B cell (primary cell): ENCODE results near the gene ABCB4. TPM values are rescaled to one million over a fixed set of nuclear protein-coding genes. Genes with fewer than 3 reads are reported as not detected.

Source experiments
- ATAC-seq: fragments of 200-7000 bp; cut with Tn5 transposase; one replicate; pipeline ENCODE4 v1.10.0; 2021; ENCODE audit warnings: low read depth, mild to moderate bottlenecking, moderate number of reproducible peaks, moderate library complexity
- CTCF ChIA-PET: fragments of 350-600 bp; sonication (Branson Sonifier 250); formaldehyde crosslinking; loops from one replicate; lab custom pipeline; 2021; ENCODE audit warnings: antibody characterized with exemption, inconsistent platforms; lab: Charles Lee
- POLR2A ChIA-PET: fragments of 350-600 bp; sonication (Branson Sonifier 250); formaldehyde crosslinking; loops from one replicate; lab custom pipeline; 2021; ENCODE audit warnings: antibody characterized with exemption; lab: Charles Lee
- DNase-seq: peaks from one replicate; pipeline ENCODE4 v3.0.0; 2013
- H2AFZ ChIP-seq: 2 replicates; pipeline ENCODE4 v1.6.1; 2012; ENCODE audit warnings: mild to moderate bottlenecking, low read depth, low read length; ENCODE audit not compliant: insufficient read depth, poor library complexity, severe bottlenecking
- H3K27ac ChIP-seq, 2 donors: 1 replicate in 1 of 2; 2 replicates in 1 of 2; pipeline ENCODE4 v1.5.1; 2012 to 2013; ENCODE audit warnings: low read length in 2 of 2, mild to moderate bottlenecking in 2 of 2, moderate library complexity in 1 of 2
- H3K27me3 ChIP-seq, 4 experiments: fragments of 200-600 bp in 1 of 4; sonication (generic) in 1 of 4; replicated peaks in 1 of 4; 1 replicate in 2 of 4; 2 replicates in 2 of 4; pipeline versions ENCODE4 v1.6.1 to v1.7.0; 2013 to 2016; ENCODE audit warnings: low read length in 3 of 4, mild to moderate bottlenecking in 2 of 4, mixed read lengths in 1 of 4, moderate library complexity in 1 of 4; ENCODE audit not compliant: insufficient read depth in 4 of 4, control insufficient read depth in 3 of 4; ENCODE audit errors: control extremely low read depth in 1 of 4
- H3K36me3 ChIP-seq, 2 experiments: replicated peaks in 1 of 2; 1 replicate in 1 of 2; 2 replicates in 1 of 2; pipeline versions ENCODE4 v1.6.1 to v1.7.1; 2013; ENCODE audit warnings: low read length in 1 of 2; ENCODE audit not compliant: insufficient read depth in 2 of 2, control insufficient read depth in 1 of 2; ENCODE audit errors: control extremely low read depth in 1 of 2, extremely low read depth in 1 of 2
- H3K4me1 ChIP-seq, 2 donors: fragments of 200-600 bp in 1 of 2; sonication (generic) in 1 of 2; 1 replicate in 1 of 2; 2 replicates in 1 of 2; pipeline versions ENCODE4 v1.5.1 to v1.6.1; 2013 to 2017; ENCODE audit warnings: low read length in 2 of 2; ENCODE audit not compliant: control insufficient read depth in 2 of 2, insufficient read depth in 2 of 2
- H3K4me2 ChIP-seq: replicated peaks from 2 replicates; pipeline ENCODE3; 2012; ENCODE audit warnings: mild to moderate bottlenecking, low read depth, low read length; ENCODE audit not compliant: poor library complexity, severe bottlenecking
- H3K4me3 ChIP-seq, 5 experiments: fragments of 200-600 bp in 1 of 5; sonication (generic) in 1 of 5; 1 replicate in 3 of 5; 2 replicates in 2 of 5; pipeline versions ENCODE4 v1.5.1 to v1.7.0; 2011 to 2016; ENCODE audit warnings: low read length in 4 of 5, mild to moderate bottlenecking in 4 of 5, low read depth in 2 of 5, control low read depth in 1 of 5, moderate library complexity in 1 of 5; ENCODE audit not compliant: insufficient read depth in 1 of 5; ENCODE audit errors: control extremely low read depth in 1 of 5, extremely low read depth in 1 of 5
- H3K79me2 ChIP-seq: fragments of 200-600 bp; sonication (generic); one replicate; pipeline ENCODE4 v1.6.0; 2016; ENCODE audit warnings: low read length; ENCODE audit not compliant: control insufficient read depth, insufficient read depth
- H3K9ac ChIP-seq: fragments of 200-600 bp; sonication (generic); 2 replicates; pipeline ENCODE4 v1.6.1; 2017; ENCODE audit warnings: mild to moderate bottlenecking, low read length, moderate library complexity
- H3K9me3 ChIP-seq, 3 donors: one replicate each; pipeline versions ENCODE4 v1.6.1 to v1.7.1; 2013; ENCODE audit warnings: low read length in 2 of 3; ENCODE audit not compliant: control insufficient read depth in 2 of 3, insufficient read depth in 1 of 3; ENCODE audit errors: control extremely low read depth in 1 of 3
- H4K20me1 ChIP-seq: 2 replicates; pipeline ENCODE4 v1.6.0; 2012; ENCODE audit warnings: mild to moderate bottlenecking, low read length; ENCODE audit not compliant: insufficient read depth, control insufficient read depth, poor library complexity, severe bottlenecking
- H3K27ac Mint-ChIP-seq: one replicate; pipeline ENCODE4 v1.8.0; 2021; ENCODE audit warnings: mixed read lengths
- H3K27me3 Mint-ChIP-seq: one replicate; pipeline ENCODE4 v1.8.0; 2021; ENCODE audit warnings: mixed read lengths
- H3K4me1 Mint-ChIP-seq: one replicate; pipeline ENCODE4 v1.8.0; 2021; ENCODE audit warnings: mixed read lengths
- H3K4me3 Mint-ChIP-seq: one replicate; pipeline ENCODE4 v1.8.0; 2021; ENCODE audit warnings: mixed read lengths
- H3K9me3 Mint-ChIP-seq: one replicate; pipeline ENCODE4 v1.8.0; 2022; ENCODE audit warnings: mixed read lengths; ENCODE audit not compliant: insufficient read depth
- CTCF ChIP-seq: fragments of 200-600 bp; IDR thresholded peaks from one replicate; pipeline ENCODE4 v1.8.0; 2022; ENCODE audit warnings: antibody characterized with exemption, mild to moderate bottlenecking
- EZH2 ChIP-seq: IDR thresholded peaks from 2 replicates; pipeline ENCODE4 v1.6.1; 2012; ENCODE audit warnings: borderline replicate concordance, low read depth, mild to moderate bottlenecking, moderate library complexity, low read length; ENCODE audit not compliant: insufficient read depth, poor library complexity, severe bottlenecking
- WGBS: methylation state at CpG from one replicate; pipeline ENCODE4 v1.1.5; 2013; ENCODE audit warnings: missing lambda C conversion rate; ENCODE audit not compliant: insufficient coverage; 5-methylcytosine and 5-hydroxymethylcytosine counted together
- intact Hi-C: fragments of 100-400 bp; cut with micrococcal nuclease; formaldehyde crosslinking; loops from one replicate; pipeline ENCODE4 v1.10.0; 2022
- polyA plus RNA-seq: library from polyadenylated mRNA; depleted of rRNA; stranded (reverse); fragments of >200 nt; gene quantifications from 2 replicates; pipeline ENCODE4 v1.2.3, GENCODE V29; 2012
- total RNA-seq, 2 donors: library from RNA; stranded (reverse); fragments of 120-200 nt in 1 of 2; gene quantifications; 1 replicate in 1 of 2; 2 replicates in 1 of 2; pipeline versions ENCODE4 v1.2.3 to v1.2.4, GENCODE V29; 2013 to 2022

Gene ABCB4
- total and polyA plus RNA-seq, 2 donors (not counting 1 experiment from before 2014, with no cell fraction given) = 16.6 to 40.0 TPM

GRCh38 chr7:87513735-87514335, 38.4 kb upstream of the ABCB4 start:
- Histone ChIP-seq H3K4me1 (peaks cover 4 to 5% of the 10 kb centered on the region in 2 donors), H3K79me2 (no peaks in the 10 kb centered on the region), H3K27ac (no peak overlapping the region), H4K20me1 (no peaks in the 10 kb centered on the region), H3K27me3 (no peaks in the 10 kb centered on the region), H3K4me3 (no peak overlapping the region), H3K36me3 (peaks cover 0 to 12% of the 10 kb centered on the region in 2 experiments), H3K9me3 (no peaks in the 10 kb centered on the region), H3K4me2 (no peak overlapping the region), H2AFZ (no peak overlapping the region), H3K9ac (no peak overlapping the region)
- Mint-ChIP-seq H3K27me3 (no peaks in the 10 kb centered on the region), H3K27ac (no peak overlapping the region), H3K4me3 (no peak overlapping the region), H3K9me3 (no peaks in the 10 kb centered on the region), H3K4me1 (peaks cover 8% of the 10 kb centered on the region)
- no peak for DNase-seq
- ATAC-seq = no peak
- TF ChIP-seq CTCF = no peak
- no peak for TF ChIP-seq EZH2
- 73% methylated on average over 2 of the region's 5 CpGs for WGBS
- CTCF ChIA-PET = no interaction called here
- POLR2A ChIA-PET = no interaction called here
- intact Hi-C loops = no loop called here

GRCh38 chr7:87512906-87513305, 37.4 kb upstream of the ABCB4 start:
- intact Hi-C loops = no loop called here
- Histone ChIP-seq H3K4me1 (peaks cover 9 to 11% of the 10 kb centered on the region in 2 donors), H3K9ac (no peak overlapping the region), H3K4me3 (no peak overlapping the region), H3K9me3 (no peaks in the 10 kb centered on the region), H2AFZ (no peak overlapping the region), H3K27ac (no peak overlapping the region), H3K27me3 (no peaks in the 10 kb centered on the region), H3K36me3 (peaks cover 0 to 17% of the 10 kb centered on the region in 2 experiments), H3K4me2 (no peak overlapping the region), H3K79me2 (no peaks in the 10 kb centered on the region), H4K20me1 (no peaks in the 10 kb centered on the region)
- ATAC-seq = no peak
- no peaks in the 10 kb centered on the region for H3K9me3 Mint-ChIP-seq
- POLR2A ChIA-PET = no interaction called here
- peaks cover 14% of the 10 kb centered on the region for H3K4me1 Mint-ChIP-seq
- H3K27me3 Mint-ChIP-seq = no peaks in the 10 kb centered on the region
- 100% methylated on average over 2 of the region's 4 CpGs for WGBS
- DNase-seq = no peak
- H3K4me3 Mint-ChIP-seq = no peak overlapping the region
- H3K27ac Mint-ChIP-seq = no peak overlapping the region
- no peak for TF ChIP-seq EZH2
- no peak for TF ChIP-seq CTCF
- CTCF ChIA-PET = no interaction called here
